Measurements from ENCODE around the gene GPR150. TPM values are rescaled to one million over a fixed set of nuclear protein-coding genes. Genes with fewer than 3 reads are reported as not detected.

The GPR150 gene
- not detected in 2 replicates for total RNA-seq (2014; rRNA removed; shearing (Covaris generic))

DNA sequence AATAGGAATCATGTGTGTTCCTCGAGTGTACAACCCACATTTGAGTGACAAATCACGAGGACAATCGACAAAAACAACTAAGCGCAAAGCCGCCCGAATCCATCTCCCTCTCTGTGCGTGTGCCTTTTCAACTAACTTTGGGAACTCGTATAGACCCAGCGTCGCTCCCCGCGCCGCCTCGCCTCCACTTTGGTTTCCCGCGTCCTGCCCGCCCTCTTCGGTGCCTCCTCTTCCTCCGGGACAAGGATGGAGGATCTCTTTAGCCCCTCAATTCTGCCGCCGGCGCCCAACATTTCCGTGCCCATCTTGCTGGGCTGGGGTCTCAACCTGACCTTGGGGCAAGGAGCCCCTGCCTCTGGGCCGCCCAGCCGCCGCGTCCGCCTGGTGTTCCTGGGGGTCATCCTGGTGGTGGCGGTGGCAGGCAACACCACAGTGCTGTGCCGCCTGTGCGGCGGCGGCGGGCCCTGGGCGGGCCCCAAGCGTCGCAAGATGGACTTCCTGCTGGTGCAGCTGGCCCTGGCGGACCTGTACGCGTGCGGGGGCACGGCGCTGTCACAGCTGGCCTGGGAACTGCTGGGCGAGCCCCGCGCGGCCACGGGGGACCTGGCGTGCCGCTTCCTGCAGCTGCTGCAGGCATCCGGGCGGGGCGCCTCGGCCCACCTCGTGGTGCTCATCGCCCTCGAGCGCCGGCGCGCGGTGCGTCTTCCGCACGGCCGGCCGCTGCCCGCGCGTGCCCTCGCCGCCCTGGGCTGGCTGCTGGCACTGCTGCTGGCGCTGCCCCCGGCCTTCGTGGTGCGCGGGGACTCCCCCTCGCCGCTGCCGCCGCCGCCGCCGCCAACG, at the start of gene GPR150:
Gene GPR150 (plus strand): TSS at position 58 of the 840 bp plus-strand sequence. CDS start 189 bp downstream, at position 247.
- Histone ChIP-seq H3K36me3 (no peaks in the 10 kb centered on the region), H3K27me3 (no peaks in the 10 kb centered on the region), H3K4me3 (no peak within 1 kb of the TSS), H3K27ac (no peak within 1 kb of the TSS), H3K4me1 (no peaks in the 10 kb centered on the region), H3K9me3 (replicated peaks) (0 out of 2 replicates have a peak, but pooled peaks cover 3% of the 10 kb centered on the region)
- DNase-seq: no peak

DNA sequence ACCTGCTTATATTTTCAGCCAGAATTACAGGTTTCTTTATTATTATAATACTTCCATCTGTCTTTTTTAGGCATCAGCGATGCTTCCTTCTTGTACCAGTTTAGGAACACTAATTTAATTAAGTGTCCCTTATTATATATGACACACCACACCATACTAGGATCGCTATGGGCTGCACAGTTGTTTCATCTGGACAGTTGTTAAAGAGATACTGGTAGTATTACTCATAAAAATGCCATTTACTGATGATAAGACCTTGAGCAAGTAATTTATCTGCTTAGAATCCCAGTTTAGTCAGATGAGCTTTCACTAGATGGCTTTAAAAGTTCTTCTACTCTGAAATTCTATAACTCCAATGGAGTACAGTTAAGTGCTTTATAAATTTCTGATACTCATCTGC, 47.9 kb upstream of the GPR150 start:
- no peak for DNase-seq
- Histone ChIP-seq H3K4me1 (no peaks in the 10 kb centered on the region), H3K4me3 (no peak overlapping the region), H3K27ac (no peak overlapping the region), H3K36me3 (peaks cover 5% of the 10 kb centered on the region; the same call in 1 of the 2 replicates), H3K9me3 (replicated peaks) (no peaks in the 10 kb centered on the region; the same call in 1 of the 2 replicates), H3K27me3 (no peaks in the 10 kb centered on the region)

DNA sequence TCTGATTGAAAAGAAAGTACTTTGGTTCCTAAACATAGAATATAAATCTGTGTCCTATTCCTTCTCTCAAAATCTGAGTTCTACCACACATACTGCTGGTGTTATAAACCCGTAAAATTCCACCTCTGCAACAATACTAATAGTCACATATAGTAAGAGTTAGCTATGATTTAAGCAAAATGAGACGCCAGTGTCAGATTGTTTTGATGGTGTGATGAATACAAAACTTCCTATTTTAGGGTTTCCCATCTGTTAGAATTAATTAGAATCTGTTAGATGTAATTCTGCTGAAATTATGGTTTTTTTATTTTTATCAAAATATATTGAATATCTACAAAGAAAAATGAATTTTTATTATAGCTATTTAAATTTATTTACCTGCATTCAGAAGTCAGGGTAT, 38.3 kb upstream of the GPR150 start:
- Histone ChIP-seq H3K4me3 (no peak overlapping the region), H3K27me3 (no peaks in the 10 kb centered on the region), H3K4me1 (no peaks in the 10 kb centered on the region), H3K9me3 (replicated peaks) (no peaks in the 10 kb centered on the region), H3K36me3 (no peaks in the 10 kb centered on the region), H3K27ac (no peak overlapping the region)
- no peak for DNase-seq

DNA sequence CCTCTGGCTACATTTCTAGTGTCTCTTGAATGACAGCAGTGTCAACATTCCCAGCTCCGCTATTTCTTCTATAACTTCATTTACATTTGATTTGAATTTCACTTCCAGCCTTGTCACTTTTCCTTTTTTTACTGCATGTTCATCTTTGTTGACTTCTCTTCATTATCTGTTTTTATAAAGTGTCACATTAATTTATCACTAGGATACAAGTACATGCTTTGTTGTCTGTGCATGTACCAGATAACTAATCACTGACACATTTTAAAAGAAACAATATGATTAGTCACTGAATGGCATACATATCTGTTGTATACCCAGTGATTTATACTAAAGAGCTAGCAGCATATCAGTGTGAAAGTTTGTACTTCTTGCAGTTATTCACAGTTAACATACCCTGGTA, 35.9 kb upstream of the GPR150 start:
- no peaks in the 10 kb centered on the region for H3K9me3 ChIP-seq (replicated peaks)
- no peak overlapping the region for H3K4me3 ChIP-seq
- H3K36me3 ChIP-seq: no peaks in the 10 kb centered on the region
- no peak for DNase-seq
- no peak overlapping the region for H3K27ac ChIP-seq
- H3K4me1 ChIP-seq: no peaks in the 10 kb centered on the region
- no peaks in the 10 kb centered on the region for H3K27me3 ChIP-seq

DNA sequence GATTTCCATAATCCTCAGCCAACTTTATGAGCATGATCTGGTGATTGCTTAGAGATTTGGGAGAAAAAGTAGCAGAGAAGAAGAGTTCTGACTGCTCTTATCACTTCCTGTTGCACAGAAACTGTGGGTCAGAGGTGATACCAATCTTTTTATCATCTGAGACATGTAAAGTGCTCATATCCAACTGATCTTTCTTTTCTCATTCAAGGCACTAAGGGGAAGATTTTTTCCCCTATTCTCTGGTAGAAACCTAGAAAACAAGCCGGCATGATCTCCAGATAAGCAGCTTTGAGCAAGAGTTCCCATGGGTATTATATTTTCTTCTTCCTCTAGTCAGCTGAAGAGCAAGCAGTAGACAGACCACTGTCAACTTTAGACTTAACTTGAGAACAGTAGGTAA, 29.0 kb upstream of the GPR150 start:
- no peak overlapping the region for H3K27ac ChIP-seq
- no peaks in the 10 kb centered on the region for H3K9me3 ChIP-seq (replicated peaks)
- no peaks in the 10 kb centered on the region for H3K36me3 ChIP-seq
- DNase-seq: no peak
- no peaks in the 10 kb centered on the region for H3K27me3 ChIP-seq
- H3K4me1 ChIP-seq: no peaks in the 10 kb centered on the region
- H3K4me3 ChIP-seq: no peak overlapping the region

DNA sequence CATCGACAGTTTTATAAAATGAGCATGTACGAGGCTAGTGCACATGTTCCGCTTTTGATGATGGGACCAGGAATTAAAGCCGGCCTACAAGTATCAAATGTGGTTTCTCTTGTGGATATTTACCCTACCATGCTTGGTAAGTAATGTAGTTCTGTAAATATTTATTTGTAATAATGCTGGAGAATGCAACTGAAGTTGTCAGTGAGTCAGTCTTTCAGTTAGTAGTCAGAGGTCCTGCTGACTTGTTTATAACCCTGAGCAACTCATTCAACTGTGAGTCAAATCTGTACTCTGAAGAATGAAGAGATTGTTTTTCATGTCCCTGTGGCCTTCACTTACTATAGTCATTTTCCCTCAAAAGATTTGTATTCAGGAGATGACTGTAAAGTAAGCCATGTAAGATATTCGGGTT, 28.4 kb upstream of the GPR150 start:
- Histone ChIP-seq H3K4me3 (no peak overlapping the region), H3K36me3 (peaks cover 1% of the 10 kb centered on the region; the same call in 1 of the 2 replicates), H3K27ac (no peak overlapping the region), H3K27me3 (no peaks in the 10 kb centered on the region), H3K4me1 (no peaks in the 10 kb centered on the region), H3K9me3 (replicated peaks) (no peaks in the 10 kb centered on the region)
- DNase-seq: no peak

DNA sequence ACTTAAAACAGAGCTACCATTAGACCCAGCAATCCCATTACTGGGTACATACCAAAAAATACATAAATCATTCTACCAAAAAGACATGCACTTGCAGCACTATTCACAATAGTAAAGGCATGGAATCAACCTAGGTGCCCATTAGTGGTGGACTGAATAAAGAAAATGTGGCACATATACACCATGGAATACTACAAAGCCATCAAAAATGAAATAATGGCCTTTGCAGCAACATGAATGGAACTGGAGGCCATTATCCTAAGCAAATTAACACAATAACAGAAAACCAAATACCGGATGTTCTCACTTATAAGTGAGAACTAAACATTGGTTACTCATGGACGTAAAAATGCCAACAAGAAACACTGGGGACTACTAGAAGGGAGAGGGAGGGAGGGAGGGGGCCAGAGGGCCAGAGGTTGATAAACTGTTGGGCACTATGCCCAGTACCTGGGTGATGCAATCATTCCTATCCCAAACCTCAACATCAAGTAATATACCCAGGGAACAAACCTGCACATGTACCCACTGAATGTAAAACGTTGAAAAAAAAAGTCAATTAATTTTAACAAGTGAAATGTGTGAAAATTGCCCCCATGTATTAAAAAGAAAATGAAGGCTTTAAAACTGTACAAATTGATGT, 24.5 kb upstream of the GPR150 start:
- H3K27me3 ChIP-seq: no peaks in the 10 kb centered on the region
- H3K4me3 ChIP-seq: no peak overlapping the region
- H3K9me3 ChIP-seq (replicated peaks): no peaks in the 10 kb centered on the region
- H3K36me3 ChIP-seq: peaks cover 4% of the 10 kb centered on the region; the same call in 1 of the 2 replicates
- no peaks in the 10 kb centered on the region for H3K4me1 ChIP-seq
- H3K27ac ChIP-seq: no peak overlapping the region
- DNase-seq: no peak

DNA sequence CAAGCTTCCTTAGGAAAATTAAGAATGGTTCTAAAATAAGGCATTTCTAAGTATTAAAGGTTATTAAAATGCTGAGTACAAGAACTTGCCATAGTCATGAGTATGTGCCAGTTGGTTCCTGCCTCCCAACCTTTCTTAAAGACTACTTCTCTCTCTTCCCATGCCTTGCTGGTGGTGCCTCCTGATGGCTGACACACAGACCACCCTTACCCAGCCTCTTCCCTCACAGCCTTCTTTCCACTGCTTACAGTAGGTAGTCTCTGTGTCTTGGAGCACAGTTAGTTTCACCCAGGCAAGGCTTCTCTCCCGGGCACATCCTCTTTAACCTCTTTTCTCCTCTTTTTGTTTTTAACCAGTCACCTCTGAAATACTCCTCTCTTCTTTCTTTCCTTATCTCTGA, 20.6 kb upstream of the GPR150 start:
- Histone ChIP-seq H3K4me3 (no peak overlapping the region), H3K36me3 (peaks cover 4% of the 10 kb centered on the region), H3K27me3 (no peaks in the 10 kb centered on the region), H3K4me1 (no peaks in the 10 kb centered on the region), H3K27ac (no peak overlapping the region), H3K9me3 (replicated peaks) (no peaks in the 10 kb centered on the region)
- no peak for DNase-seq

DNA sequence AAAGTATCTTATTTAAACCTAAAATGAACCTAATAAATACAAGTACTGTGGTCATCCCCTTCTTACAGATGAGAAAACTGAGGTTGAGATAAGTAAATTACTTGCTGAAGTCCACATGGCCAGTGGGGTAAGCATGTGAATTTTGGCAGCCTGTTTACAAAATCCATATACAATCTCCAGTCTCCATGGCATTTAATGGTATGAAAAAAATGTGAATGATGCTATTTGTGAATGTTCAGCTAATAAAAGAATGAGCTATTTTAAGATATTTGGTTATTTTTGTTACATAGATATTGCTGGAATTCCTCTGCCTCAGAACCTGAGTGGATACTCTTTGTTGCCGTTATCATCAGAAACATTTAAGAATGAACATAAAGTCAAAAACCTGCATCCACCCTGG, 19.3 kb upstream of the GPR150 start:
- H3K4me1 ChIP-seq: no peaks in the 10 kb centered on the region
- no peak for DNase-seq
- H3K27ac ChIP-seq: no peak overlapping the region
- H3K9me3 ChIP-seq (replicated peaks): no peaks in the 10 kb centered on the region
- no peaks in the 10 kb centered on the region for H3K27me3 ChIP-seq
- peaks cover 5% of the 10 kb centered on the region for H3K36me3 ChIP-seq
- no peak overlapping the region for H3K4me3 ChIP-seq

DNA sequence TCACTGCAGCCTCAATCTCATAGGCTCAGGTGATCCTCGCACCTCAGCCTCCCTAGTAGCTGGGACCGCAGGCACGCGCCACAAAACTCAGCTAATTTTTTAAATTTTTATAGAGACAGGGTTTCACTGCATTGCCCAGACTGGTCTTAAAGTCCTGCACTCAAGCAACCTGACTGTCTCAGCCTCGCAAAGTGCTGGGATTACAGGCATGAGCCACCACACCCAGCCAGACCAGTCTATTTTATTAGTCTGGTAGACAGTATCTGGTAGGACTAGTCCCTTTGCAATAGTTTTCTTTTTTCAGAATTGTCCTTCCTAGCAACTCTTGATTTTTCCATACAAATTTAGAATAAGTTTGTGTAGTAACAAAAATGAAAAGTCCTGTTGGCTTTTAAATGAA, 14.1 kb upstream of the GPR150 start:
- Histone ChIP-seq H3K4me3 (no peak overlapping the region), H3K9me3 (replicated peaks) (peaks cover 3% of the 10 kb centered on the region; the same call in 1 of the 2 replicates), H3K27me3 (no peaks in the 10 kb centered on the region), H3K36me3 (peaks cover 4% of the 10 kb centered on the region), H3K4me1 (no peaks in the 10 kb centered on the region), H3K27ac (no peak overlapping the region)
- no peak for DNase-seq

DNA sequence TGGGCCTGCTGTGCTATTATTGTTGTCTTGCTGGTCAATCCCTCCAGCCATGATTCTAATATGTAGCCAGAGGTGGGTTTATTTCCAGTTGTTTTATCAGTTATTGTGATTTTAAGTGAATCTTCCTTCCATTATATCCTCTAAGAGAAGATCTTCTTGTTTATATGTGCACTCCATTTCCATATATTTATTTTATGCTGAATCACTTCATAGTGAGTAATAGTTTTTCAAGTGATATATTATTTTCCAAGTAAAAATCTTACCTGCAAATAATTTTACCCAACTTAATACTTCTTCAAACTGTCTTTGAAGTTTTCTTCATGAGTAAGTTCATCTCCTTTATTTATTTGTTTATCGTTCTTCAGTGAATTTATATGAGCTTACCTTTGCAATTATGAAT, 13.5 kb upstream of the GPR150 start:
- no peak overlapping the region for H3K27ac ChIP-seq
- peaks cover 4% of the 10 kb centered on the region for H3K36me3 ChIP-seq
- peaks cover 3% of the 10 kb centered on the region; the same call in 1 of the 2 replicates for H3K9me3 ChIP-seq (replicated peaks)
- no peaks in the 10 kb centered on the region for H3K4me1 ChIP-seq
- no peak for DNase-seq
- no peaks in the 10 kb centered on the region for H3K27me3 ChIP-seq
- H3K4me3 ChIP-seq: no peak overlapping the region

DNA sequence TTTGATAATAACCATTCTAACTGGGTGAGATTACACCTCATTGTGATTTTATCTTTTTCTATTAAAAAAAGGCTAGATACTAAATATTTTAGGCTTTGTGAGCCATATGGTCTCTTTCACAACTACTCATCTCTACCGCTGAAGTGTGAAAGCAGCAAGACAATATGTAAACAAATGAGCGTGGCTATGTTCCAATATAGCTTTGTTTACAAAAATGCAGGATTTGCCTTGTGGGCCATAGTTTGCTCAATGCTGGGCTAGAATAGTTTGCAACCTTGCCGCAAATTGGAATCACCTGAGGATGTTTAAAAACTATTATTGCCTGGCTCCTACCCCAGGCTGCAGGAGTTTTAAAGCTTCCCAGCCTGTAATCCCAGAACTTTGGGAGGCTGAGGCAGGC, 10.2 kb upstream of the GPR150 start:
- no peak for DNase-seq
- H3K36me3 ChIP-seq: peaks cover 2% of the 10 kb centered on the region; the same call in 1 of the 2 replicates
- no peak overlapping the region for H3K4me3 ChIP-seq
- no peaks in the 10 kb centered on the region for H3K4me1 ChIP-seq
- no peaks in the 10 kb centered on the region for H3K27me3 ChIP-seq
- no peak overlapping the region for H3K27ac ChIP-seq
- H3K9me3 ChIP-seq (replicated peaks): peaks cover 3% of the 10 kb centered on the region; the same call in 1 of the 2 replicates

DNA sequence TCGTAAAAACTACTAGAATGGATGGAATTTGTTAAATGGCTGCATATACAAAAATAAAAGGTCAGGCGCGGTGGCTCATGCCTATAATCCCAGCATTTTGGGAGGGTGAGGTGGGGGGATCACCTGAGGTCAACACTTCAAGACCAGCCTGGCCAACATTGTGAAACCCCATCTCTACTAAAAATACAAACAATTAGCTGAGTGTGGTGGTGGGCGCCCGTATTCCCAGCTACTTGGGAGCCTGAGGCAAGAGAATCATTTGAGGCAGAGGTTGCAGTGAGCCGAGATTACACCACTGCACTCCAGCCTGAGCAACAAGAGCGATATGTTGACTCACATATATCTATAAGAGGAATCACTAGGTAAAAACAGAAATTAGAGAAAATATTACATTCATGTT, 9.3 kb upstream of the GPR150 start:
- Histone ChIP-seq H3K4me1 (no peaks in the 10 kb centered on the region), H3K27ac (no peak overlapping the region), H3K27me3 (no peaks in the 10 kb centered on the region), H3K9me3 (replicated peaks) (peaks cover 3% of the 10 kb centered on the region; the same call in 1 of the 2 replicates), H3K4me3 (no peak overlapping the region), H3K36me3 (peaks cover 2% of the 10 kb centered on the region; the same call in 1 of the 2 replicates)
- no peak for DNase-seq

DNA sequence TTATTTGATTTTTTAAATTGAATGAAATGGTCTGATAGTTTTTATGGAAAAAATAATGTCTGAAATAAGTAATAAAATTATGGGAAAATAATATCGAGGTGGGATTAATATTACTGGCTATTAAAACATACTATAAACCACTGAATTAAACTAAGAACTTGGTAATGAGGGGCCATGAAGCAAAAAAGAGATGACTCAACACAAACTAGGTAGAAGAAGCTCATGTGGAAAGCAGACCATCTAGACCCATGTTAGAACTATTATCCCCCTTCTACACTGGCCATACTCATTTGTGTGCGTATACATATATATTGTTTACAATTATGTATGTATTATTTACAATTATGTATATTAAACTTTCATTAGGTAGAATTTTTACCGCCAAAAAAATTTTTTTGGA, 8.5 kb upstream of the GPR150 start:
- no peak for DNase-seq

DNA sequence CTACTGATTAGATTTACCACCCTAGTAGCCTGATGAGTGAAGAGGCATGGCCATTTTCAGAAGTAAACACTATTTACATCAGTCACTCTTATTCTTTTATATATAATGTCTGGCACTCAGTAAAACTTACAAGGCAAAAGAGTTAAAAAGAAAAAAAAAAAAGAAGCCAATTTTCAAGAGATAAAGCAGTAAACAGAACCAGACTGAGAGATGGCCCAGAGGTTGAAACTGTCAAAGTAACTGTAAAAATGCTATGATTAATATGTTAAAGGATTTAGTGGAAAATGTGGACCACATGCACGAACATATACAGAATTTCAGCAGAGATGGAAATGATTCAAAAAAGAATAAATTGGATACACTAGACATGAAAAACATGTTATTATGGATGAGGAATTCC, 6.4 kb upstream of the GPR150 start:
- Histone ChIP-seq H3K27ac (no peak overlapping the region), H3K4me3 (no peak overlapping the region), H3K9me3 (replicated peaks) (peaks cover 3% of the 10 kb centered on the region; the same call in 1 of the 2 replicates), H3K4me1 (no peaks in the 10 kb centered on the region), H3K36me3 (no peaks in the 10 kb centered on the region), H3K27me3 (no peaks in the 10 kb centered on the region)
- DNase-seq: no peak

More for the DNA sequence above, 8.5 kb upstream of the GPR150 start:
- Histone ChIP-seq H3K9me3 (replicated peaks) (peaks cover 3% of the 10 kb centered on the region; the same call in 1 of the 2 replicates), H3K4me1 (no peaks in the 10 kb centered on the region), H3K27ac (no peak overlapping the region), H3K4me3 (no peak overlapping the region), H3K27me3 (no peaks in the 10 kb centered on the region), H3K36me3 (peaks cover 2% of the 10 kb centered on the region; the same call in 1 of the 2 replicates)
